Esophagus squamous epithelium (tissue), 4 donors: ENCODE data around the gene ZCCHC7.

Experiments used
- POLR2A ChIP-seq, 4 donors: fragments of 450-650 bp; IDR thresholded peaks; one replicate each; pipeline ENCODE4 v1.6.1; 2017; ENCODE audit warnings: antibody characterized with exemption in 4 of 4, mild to moderate bottlenecking in 4 of 4, moderate library complexity in 3 of 4
- TF ChIP-seq, protein P1 (sequence below), 6 experiments: fragments of 450-650 bp in 4 of 6; fragments of 200-600 bp in 2 of 6; sonication (generic) in 2 of 6; IDR thresholded peaks; one replicate each; pipeline ENCODE4 v1.5.1; 2016 to 2019; ENCODE audit warnings: antibody characterized with exemption in 6 of 6, mild to moderate bottlenecking in 4 of 6, moderate library complexity in 4 of 6

DNA sequence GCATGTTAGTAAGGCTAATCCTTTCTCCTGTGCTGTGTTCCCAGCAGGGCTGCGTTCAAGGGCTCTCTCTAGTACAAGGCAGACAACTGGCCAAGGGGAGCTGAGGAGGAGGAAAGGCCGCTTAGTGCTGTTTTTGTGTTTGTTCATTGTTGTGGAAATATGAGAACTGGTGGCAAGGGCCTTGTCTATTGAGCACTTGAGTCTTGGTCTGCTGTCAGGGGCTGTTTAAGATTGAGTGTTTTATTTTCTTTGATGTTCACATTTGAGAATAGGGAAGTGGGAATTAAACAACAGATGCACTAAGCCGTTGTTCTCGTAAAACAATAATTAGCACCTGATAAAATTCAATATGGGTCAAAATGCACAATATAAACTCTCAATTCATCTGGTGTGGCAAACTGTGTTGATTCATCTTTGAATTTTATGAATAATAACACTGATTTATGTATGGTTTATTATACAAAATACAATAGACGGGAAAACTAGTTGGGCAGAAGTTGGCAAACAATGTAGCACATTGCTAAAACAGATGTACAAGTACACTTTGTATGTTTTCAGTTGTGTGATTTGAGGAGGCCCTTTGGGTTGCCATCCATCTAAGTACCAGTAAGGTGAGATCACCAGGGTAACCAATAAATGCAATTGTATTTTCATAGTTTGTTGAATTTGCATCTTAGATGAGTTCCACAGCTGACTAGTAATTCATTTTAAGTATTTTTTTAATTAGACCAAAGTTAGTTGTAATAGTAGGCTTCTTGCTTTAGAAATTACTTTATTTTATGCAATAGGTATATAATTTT, 204.5 kb downstream of the ZCCHC7 start:
- TF ChIP-seq, protein P1, sequence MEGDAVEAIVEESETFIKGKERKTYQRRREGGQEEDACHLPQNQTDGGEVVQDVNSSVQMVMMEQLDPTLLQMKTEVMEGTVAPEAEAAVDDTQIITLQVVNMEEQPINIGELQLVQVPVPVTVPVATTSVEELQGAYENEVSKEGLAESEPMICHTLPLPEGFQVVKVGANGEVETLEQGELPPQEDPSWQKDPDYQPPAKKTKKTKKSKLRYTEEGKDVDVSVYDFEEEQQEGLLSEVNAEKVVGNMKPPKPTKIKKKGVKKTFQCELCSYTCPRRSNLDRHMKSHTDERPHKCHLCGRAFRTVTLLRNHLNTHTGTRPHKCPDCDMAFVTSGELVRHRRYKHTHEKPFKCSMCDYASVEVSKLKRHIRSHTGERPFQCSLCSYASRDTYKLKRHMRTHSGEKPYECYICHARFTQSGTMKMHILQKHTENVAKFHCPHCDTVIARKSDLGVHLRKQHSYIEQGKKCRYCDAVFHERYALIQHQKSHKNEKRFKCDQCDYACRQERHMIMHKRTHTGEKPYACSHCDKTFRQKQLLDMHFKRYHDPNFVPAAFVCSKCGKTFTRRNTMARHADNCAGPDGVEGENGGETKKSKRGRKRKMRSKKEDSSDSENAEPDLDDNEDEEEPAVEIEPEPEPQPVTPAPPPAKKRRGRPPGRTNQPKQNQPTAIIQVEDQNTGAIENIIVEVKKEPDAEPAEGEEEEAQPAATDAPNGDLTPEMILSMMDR (IDR thresholded peaks at IDR 0.05), result no peak
- no peak for TF ChIP-seq POLR2A (IDR thresholded peaks at IDR 0.05)
